Measurements from ENCODE around the gene GAGE10. TPM values are rescaled to one million over a fixed set of nuclear protein-coding genes. Genes with fewer than 3 reads are reported as not detected.
A peak's percentile ranks its signal among the peaks of the same experiment; 100 is the strongest.

Gene GAGE10
- total RNA-seq, 4 donors from 2014 or later: not detected

DNA sequence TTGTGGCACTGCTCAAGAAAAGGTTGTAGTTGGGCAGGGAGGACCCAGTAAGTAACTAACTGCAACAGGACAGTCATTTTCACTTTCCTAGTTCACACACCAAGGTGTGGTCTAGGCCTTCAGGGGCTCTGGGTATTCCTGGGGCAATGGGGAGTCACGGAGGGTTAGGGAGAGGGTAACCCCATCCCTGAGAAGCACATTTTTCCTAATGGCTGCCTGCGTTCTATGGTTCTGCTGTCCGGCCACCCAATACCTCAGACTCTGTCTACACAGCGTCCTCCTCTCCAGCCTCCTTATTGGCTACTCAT, 34.8 kb upstream of the GAGE10 start:
- no peaks in the 10 kb centered on the region for H3K27me3 ChIP-seq
- TF ChIP-seq POLR2A (IDR thresholded peaks at IDR 0.05): no peak
- TF ChIP-seq POLR2AphosphoS5 (IDR thresholded peaks at IDR 0.05): no peak
- no peak for TF ChIP-seq CTCF (IDR thresholded peaks at IDR 0.05)
- no peak for TF ChIP-seq EP300 (IDR thresholded peaks at IDR 0.05)
- no peaks in the 10 kb centered on the region for H3K36me3 ChIP-seq
- DNase-seq (ENCODE audit: low spot score in 2 of 2): no peak
- 29% methylated on average over 4 of the region's 4 CpGs for WGBS
- H3K4me3 ChIP-seq: peak overlapping the region; percentile 71
- no peaks in the 10 kb centered on the region for H3K9me3 ChIP-seq
- H3K4me1 ChIP-seq: peaks cover 33% of the 10 kb centered on the region
- peak overlapping the region; percentile 94 for H3K27ac ChIP-seq

DNA sequence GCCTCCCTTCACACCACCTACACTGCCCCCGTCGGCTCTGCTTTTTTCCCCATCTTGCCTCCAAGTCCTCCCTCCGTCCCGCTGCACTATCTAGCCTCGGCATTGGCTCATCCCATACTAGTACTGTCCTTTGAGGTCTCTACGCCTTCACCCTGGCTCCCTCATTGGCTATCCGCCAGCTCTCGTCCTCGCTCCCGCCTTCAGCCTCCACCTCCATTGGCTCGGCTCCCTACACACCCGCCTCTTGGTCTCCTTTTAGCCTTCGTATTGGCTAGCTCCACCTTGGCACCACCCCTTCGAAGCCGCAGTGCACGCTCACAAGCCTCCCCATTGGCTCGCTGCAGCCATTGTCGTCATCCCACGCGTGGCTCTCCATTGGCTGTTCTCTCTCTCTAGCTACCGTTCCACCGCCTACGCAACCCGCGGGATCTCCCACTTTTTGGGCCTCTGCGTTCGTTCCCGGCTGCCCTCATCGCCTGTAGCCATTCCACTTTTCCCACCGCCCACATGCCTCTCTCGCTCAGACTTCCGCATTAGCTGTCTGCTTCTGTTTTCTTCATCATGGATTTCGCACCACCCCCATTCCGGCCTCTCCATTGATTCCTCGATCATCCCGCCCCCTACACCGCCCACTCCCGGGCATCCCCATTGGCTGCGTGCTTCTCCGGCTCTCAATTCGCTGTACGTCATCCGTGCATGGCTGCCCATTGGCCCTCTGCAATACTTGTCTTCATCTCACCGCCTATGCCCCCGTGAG, 34.3 kb upstream of the GAGE10 start:
- peak; percentile 98 to 99 for DNase-seq (ENCODE audit: low spot score in 2 of 2)
- H3K36me3 ChIP-seq: no peaks in the 10 kb centered on the region
- WGBS: 41% methylated on average over 45 of the region's 45 CpGs
- no peaks in the 10 kb centered on the region for H3K9me3 ChIP-seq
- H3K27me3 ChIP-seq: no peaks in the 10 kb centered on the region
- peaks cover 33% of the 10 kb centered on the region for H3K4me1 ChIP-seq
- no peak for TF ChIP-seq CTCF (IDR thresholded peaks at IDR 0.05)
- no peak for TF ChIP-seq POLR2A (IDR thresholded peaks at IDR 0.05)
- no peak for TF ChIP-seq EP300 (IDR thresholded peaks at IDR 0.05)
- TF ChIP-seq POLR2AphosphoS5 (IDR thresholded peaks at IDR 0.05): no peak
- H3K4me3 ChIP-seq: peak overlapping the region; percentile 71
- H3K27ac ChIP-seq: peak overlapping the region; percentile 94

DNA sequence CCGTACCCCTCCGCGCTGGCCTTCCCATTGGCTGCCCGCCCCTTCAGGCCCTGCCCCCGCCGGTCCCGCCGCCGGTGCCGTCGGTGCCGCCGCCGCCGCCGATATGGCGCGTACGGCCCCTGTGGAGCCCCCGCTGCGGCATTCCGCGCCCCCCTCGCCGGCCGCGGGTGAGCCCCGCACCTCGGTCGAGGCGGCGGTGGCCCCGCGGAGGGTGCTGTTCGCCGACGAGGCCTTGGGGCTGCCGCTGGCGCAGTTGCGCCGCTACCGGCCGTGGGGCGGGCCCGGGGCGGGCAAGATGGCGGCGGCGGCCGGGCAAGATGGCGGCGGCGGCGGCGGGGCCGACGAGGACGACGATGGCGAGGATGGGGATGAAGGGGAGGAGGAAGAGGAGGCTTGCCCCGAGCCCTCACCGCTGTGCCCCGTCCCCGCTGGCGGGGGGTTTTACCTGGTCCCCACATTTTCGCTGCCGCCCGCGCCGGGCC, 33.6 kb upstream of the GAGE10 start, which contains the start of gene PPP1R3F:
TSS of gene PPP1R3F (plus strand) at position 27 of the 482 bp plus-strand sequence. CDS start at position 104, 77 bp downstream.
- 43% methylated on average over 63 of the region's 70 CpGs for WGBS
- Histone ChIP-seq H3K4me3 (peak within 1 kb of the TSS; percentile 71), H3K27me3 (no peaks in the 10 kb centered on the region), H3K36me3 (no peaks in the 10 kb centered on the region), H3K9me3 (no peaks in the 10 kb centered on the region), H3K4me1 (peaks cover 33% of the 10 kb centered on the region), H3K27ac (peak within 1 kb of the TSS; percentile 94)
- no peak for TF ChIP-seq EP300 (IDR thresholded peaks at IDR 0.05)
- TF ChIP-seq POLR2A (IDR thresholded peaks at IDR 0.05): peak in 1 of 2 donors; percentile 72
- TF ChIP-seq POLR2AphosphoS5 (IDR thresholded peaks at IDR 0.05): no peak
- DNase-seq (ENCODE audit: low spot score in 2 of 2): no peak

DNA sequence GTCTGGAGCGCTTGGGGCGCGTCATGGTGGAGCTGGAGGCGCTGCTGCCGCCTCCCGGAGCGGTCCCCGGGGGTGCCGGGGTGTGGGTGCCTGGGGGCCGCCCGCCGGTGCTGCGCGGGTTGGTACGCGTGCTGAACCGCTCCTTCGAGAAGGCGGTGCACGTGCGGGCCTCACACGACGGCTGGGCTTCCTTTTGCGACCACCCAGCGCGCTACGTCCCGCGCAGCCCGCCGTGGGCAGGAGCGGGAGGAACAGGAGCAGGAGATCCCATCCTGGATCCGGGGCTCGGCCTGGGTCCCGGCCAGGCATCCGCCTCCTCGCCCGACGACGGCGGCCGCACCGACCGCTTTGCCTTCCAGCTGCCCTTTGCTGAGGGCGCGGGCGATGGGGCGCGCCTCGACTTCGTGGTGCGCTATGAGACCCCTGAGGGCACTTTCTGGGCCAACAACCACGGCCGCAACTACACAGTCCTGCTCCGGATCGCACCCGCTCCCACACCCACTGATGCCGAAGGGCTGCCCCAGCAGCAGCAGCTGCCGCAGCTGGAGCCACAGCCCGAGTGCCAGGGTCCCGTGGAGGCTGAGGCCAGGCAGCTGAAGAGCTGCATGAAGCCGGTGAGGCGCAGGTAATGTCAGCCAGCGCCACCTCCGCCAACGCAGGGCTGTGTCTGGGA, 33.1 kb upstream of the GAGE10 start:
- no peak for TF ChIP-seq CTCF (IDR thresholded peaks at IDR 0.05)
- peak overlapping the region; percentile 94 for H3K27ac ChIP-seq
- no peaks in the 10 kb centered on the region for H3K27me3 ChIP-seq
- peak in 1 of 2 donors; percentile 66 for DNase-seq (ENCODE audit: low spot score in 2 of 2)
- no peaks in the 10 kb centered on the region for H3K36me3 ChIP-seq
- H3K4me1 ChIP-seq: peaks cover 33% of the 10 kb centered on the region
- 46% methylated on average over 31 of the region's 66 CpGs for WGBS
- H3K9me3 ChIP-seq: no peaks in the 10 kb centered on the region
- H3K4me3 ChIP-seq: peak overlapping the region; percentile 71

DNA sequence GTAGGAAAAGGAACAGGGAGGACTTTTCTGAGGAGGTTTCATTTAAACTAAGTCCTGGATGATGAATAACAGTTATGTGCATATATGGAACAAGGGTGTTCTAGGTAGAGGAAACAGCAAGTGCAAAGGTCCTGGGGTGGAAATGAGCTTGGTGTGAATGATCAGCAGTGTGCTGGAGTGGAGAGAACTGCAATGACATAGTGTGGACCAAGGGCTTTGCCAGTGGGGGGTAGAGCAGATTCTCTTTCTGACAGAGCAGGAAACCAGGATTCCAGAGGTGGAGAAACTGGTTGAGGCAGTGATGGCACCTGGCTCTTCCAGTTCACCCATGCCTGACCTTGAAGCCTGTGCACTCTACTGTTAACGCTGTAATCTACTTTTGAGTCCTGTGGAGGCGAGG, 32.1 kb upstream of the GAGE10 start:
- peak in 1 of 2 donors; percentile 16 for DNase-seq (ENCODE audit: low spot score in 2 of 2)
- no peak for TF ChIP-seq POLR2AphosphoS5 (IDR thresholded peaks at IDR 0.05)
- TF ChIP-seq CTCF (IDR thresholded peaks at IDR 0.05): no peak
- TF ChIP-seq POLR2A (IDR thresholded peaks at IDR 0.05): no peak
- TF ChIP-seq EP300 (IDR thresholded peaks at IDR 0.05): no peak
- Histone ChIP-seq H3K9me3 (no peaks in the 10 kb centered on the region), H3K27ac (no peak overlapping the region), H3K4me1 (peaks cover 33% of the 10 kb centered on the region), H3K27me3 (no peaks in the 10 kb centered on the region), H3K36me3 (no peaks in the 10 kb centered on the region), H3K4me3 (no peak overlapping the region)
- 90% methylated on average over 2 of the region's 2 CpGs for WGBS

All from suprapubic skin (tissue), 4 donors.